Measurements from ENCODE around the gene LDB3. TPM values are rescaled to one million over a fixed set of nuclear protein-coding genes. Genes with fewer than 3 reads are reported as not detected.

Gene LDB3
- total and polyA plus RNA-seq, 2 of the 8 experiments (the other 6 are each of a cell fraction or from before 2014, with no cell fraction given) = 0.20 to 0.43 TPM

DNA sequence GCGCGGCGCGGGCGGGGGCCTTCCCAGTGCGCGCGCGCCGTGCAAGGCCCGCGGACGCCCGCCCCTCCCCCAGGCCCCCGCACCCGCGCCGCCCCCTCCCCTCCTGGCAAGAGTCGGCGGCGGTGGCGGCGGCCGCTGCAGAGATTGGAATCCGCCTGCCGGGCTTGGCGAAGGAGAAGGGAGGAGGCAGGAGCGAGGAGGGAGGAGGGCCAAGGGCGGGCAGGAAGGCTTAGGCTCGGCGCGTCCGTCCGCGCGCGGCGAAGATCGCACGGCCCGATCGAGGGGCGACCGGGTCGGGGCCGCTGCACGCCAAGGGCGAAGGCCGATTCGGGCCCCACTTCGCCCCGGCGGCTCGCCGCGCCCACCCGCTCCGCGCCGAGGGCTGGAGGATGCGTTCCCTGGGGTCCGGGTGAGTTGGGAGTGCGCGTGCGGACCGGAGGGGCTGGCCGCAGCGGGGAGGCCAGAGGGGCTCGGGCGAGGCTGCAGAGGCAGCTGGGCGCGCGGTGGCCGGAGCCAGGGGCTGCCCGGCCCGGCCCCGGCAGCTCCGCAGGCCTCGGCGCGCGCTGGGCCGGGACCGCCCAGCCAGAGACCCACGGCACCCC is 88.3 kb downstream of the LDB3 start, which contains the start of gene BMPR1A:
Gene BMPR1A (plus strand): TSS at position 109 of the 602 bp plus-strand sequence. CDS start 119,400 bp downstream, outside the sequence.
- Histone ChIP-seq H3K14ac (ENCODE audit: insufficient read length) (no peak within 1 kb of the TSS), H2BK12ac (ENCODE audit: low read depth, low read length) (peak within 1 kb of the TSS; percentile 85), H3K9me3 (ENCODE audit: insufficient read depth in 2 of 2, low read depth in 1 of 2, low read length in 1 of 2) (no peaks in the 10 kb centered on the region), H4K20me1 (replicated peaks in 1 of 2; ENCODE audit: control insufficient read depth in 1 of 2, insufficient read depth in 2 of 2, low read length in 2 of 2) (peaks cover 8 to 14% of the 10 kb centered on the region in 2 experiments), H3K4me2 (ENCODE audit: insufficient read depth in 1 of 2, low read depth in 2 of 2, low read length in 2 of 2) (peak within 1 kb of the TSS; percentile 77 to 90), H3K79me1 (ENCODE audit: low read depth, low read length) (0 out of 2 replicates have a peak, but pooled peaks cover 6% of the 10 kb centered on the region), H3K79me2 (ENCODE audit: control insufficient read depth in 1 of 2, insufficient read depth in 2 of 2, low read length in 2 of 2) (peaks cover 37 to 76% of the 10 kb centered on the region in 2 experiments), H3K36me3 (ENCODE audit: control insufficient read depth in 2 of 4, insufficient read depth in 4 of 4, low read length in 3 of 4) (no peaks in the 10 kb centered on the region), H4K5ac (ENCODE audit: insufficient read length, low read depth, low read length) (peak within 1 kb of the TSS; percentile 89), H2AFZ (ENCODE audit: low read length) (0 out of 2 replicates have a peak within 1 kb of the TSS, but pooled peaks have one; percentile 5), H4K8ac (ENCODE audit: extremely low read depth, insufficient read depth, low read length) (peak within 1 kb of the TSS; percentile 97), H2BK5ac (ENCODE audit: low read depth, low read length) (peak within 1 kb of the TSS; percentile 82), H3K4me1 (replicated peaks in 1 of 4; ENCODE audit: control insufficient read depth in 3 of 4, insufficient read depth in 4 of 4, low read length in 3 of 4) (peaks cover 3 to 18% (median 10%) of the 10 kb centered on the region in 4 experiments), H4K91ac (replicated peaks; ENCODE audit: insufficient read length, low read length) (peak within 1 kb of the TSS; percentile 82), H3K27me3 (replicated peaks in 1 of 4; ENCODE audit: control insufficient read depth in 3 of 4, extremely low read depth in 1 of 4, insufficient read depth in 3 of 4, low read length in 3 of 4) (no peaks in the 10 kb centered on the region), H2BK120ac (replicated peaks; ENCODE audit: low read depth, low read length) (peak within 1 kb of the TSS; percentile 5), H2AK5ac (ENCODE audit: low read depth, low read length) (peak within 1 kb of the TSS; percentile 45; the same call in 1 of the 2 replicates), H2BK15ac (ENCODE audit: low read length) (no peak within 1 kb of the TSS), H3K9ac (replicated peaks in 1 of 4; ENCODE audit: extremely low read depth in 1 of 4, low read depth in 3 of 4, low read length in 3 of 4) (peak within 1 kb of the TSS; percentile 92 to 99 (median 95)), H3K27ac (ENCODE audit: low read depth, low read length) (peak within 1 kb of the TSS; percentile 88), H2BK20ac (ENCODE audit: low read length) (no peak within 1 kb of the TSS), H3K23me2 (ENCODE audit: low read depth, low read length) (peaks cover 5% of the 10 kb centered on the region; the same call in 1 of the 2 replicates), H3K4ac (replicated peaks; ENCODE audit: insufficient read length, low read depth, low read length) (peak within 1 kb of the TSS; percentile 97), H3K56ac (replicated peaks; ENCODE audit: insufficient read length, low read depth, low read length) (peak within 1 kb of the TSS; percentile 84), H3K4me3 (ENCODE audit: extremely low read depth in 1 of 4, insufficient read depth in 2 of 4, low read depth in 3 of 4, low read length in 4 of 4) (peak within 1 kb of the TSS; percentile 84 to 99 (median 92)), H3K18ac (ENCODE audit: extremely low read depth, low read length) (peak within 1 kb of the TSS; percentile 78), H3K23ac (ENCODE audit: insufficient read length) (no peak within 1 kb of the TSS)
- FAIRE-seq = no peak
- 1% methylated on average over 39 of the region's 85 CpGs; no CpG with 5 or more reads in 1 of the 2 experiments for WGBS, 2 experiments (ENCODE audit: extremely low coverage in 1 of 2, insufficient coverage in 1 of 2, insufficient read length in 1 of 2, insufficient replicate concordance in 2 of 2, low coverage in 1 of 2, low lambda C conversion rate in 2 of 2, missing lambda C conversion rate in 1 of 2)
- DNase-seq (ENCODE audit: low read depth in 1 of 2, low spot score in 2 of 2) = no peak
- POLR2A ChIA-PET (ENCODE audit: partially characterized antibody) = interaction anchor here (0.6 to 6.1 kb wide), 30 partner anchors 9 to 336 kb away, joined by 3 to 54 read pairs (median 4); no protein-coding TSS in a partner anchor
- CTCF ChIA-PET (ENCODE audit: partially characterized antibody) = interaction anchor here (1.5 to 3.5 kb wide), 4 partner anchors 13 to 142 kb away, joined by 3 to 11 read pairs (median 6); no protein-coding TSS in a partner anchor
- TF ChIP-seq SRF (IDR thresholded peaks at IDR 0.05; ENCODE audit: low read depth, low read length) = no peak
- no peak for TF ChIP-seq GTF2F1 (IDR thresholded peaks at IDR 0.05; ENCODE audit: borderline replicate concordance, low read depth, low read length)
- no peak for TF ChIP-seq RAD21 (IDR thresholded peaks at IDR 0.05 in 1 of 2, conservative IDR thresholded peaks at IDR 0.05 in 1 of 2; ENCODE audit: low read depth in 2 of 2, low read length in 2 of 2)
- TF ChIP-seq YY1 (IDR thresholded peaks at IDR 0.05; ENCODE audit: low read depth, low read length) = no peak
- no peak for TF ChIP-seq TAF7 (optimal IDR thresholded peaks at IDR 0.05; ENCODE audit: borderline replicate concordance, low read depth, low read length)
- TF ChIP-seq HDAC6 (IDR thresholded peaks at IDR 0.05; ENCODE audit: low read depth, low read length) = no peak
- peak; percentile 22 for TF ChIP-seq KDM4A (IDR thresholded peaks at IDR 0.05; ENCODE audit: low read depth, low read length, severe bottlenecking)
- no peak for TF ChIP-seq HDAC2 (IDR thresholded peaks at IDR 0.05; ENCODE audit: borderline replicate concordance in 1 of 2, low read depth in 2 of 2, low read length in 2 of 2)
- peak; percentile 44 for TF ChIP-seq PHF8 (conservative IDR thresholded peaks at IDR 0.05; ENCODE audit: low read depth, low read length)
- TF ChIP-seq SUZ12 (IDR thresholded peaks at IDR 0.05; ENCODE audit: low read length) = no peak

Measured in H1 (cell line).